Urinary bladder (tissue), 4 donors: Measurements from ENCODE around the gene UBE2E1. TPM values are rescaled to one million over a fixed set of nuclear protein-coding genes. Genes with fewer than 3 reads are reported as not detected.
"Not testable (repeated sequence)": the region's sequence is repeated elsewhere in the genome, so short reads cannot be mapped to it uniquely, and the experiment has no call there.

Experiments used
- DNase-seq: peaks from one replicate; pipeline ENCODE4 v3.0.0-alpha.2; 2015; ENCODE audit errors: extremely low spot score
- H3K27ac ChIP-seq: one replicate; pipeline ENCODE4 v1.5.1; 2013; ENCODE audit warnings: low read depth, mild to moderate bottlenecking, moderate library complexity
- H3K36me3 ChIP-seq: one replicate; pipeline ENCODE4 v1.6.1; 2013; ENCODE audit warnings: mild to moderate bottlenecking, moderate library complexity; ENCODE audit not compliant: insufficient read depth
- H3K4me1 ChIP-seq: one replicate; pipeline ENCODE4 v1.6.1; 2013; ENCODE audit warnings: mild to moderate bottlenecking, moderate library complexity; ENCODE audit not compliant: insufficient read depth
- H3K4me3 ChIP-seq: one replicate; pipeline ENCODE4 v1.5.1; 2013; ENCODE audit warnings: low read depth, low read length
- WGBS: extraction: QIAGEN DNeasy Blood & Tissue Kit; methylation state at CpG from one replicate; pipeline ENCODE4 v1.1.7; 2013; 5-methylcytosine and 5-hydroxymethylcytosine counted together
- polyA plus RNA-seq: library from polyadenylated mRNA; stranded (reverse); fragments of 200-250 nt; gene quantifications from one replicate; pipeline ENCODE4 v1.2.3, GENCODE V29; 2013
- total RNA-seq: library from RNA; depleted of rRNA; stranded (reverse); fragments of >200 nt; gene quantifications from one replicate; pipeline ENCODE4 v1.2.3, GENCODE V29; 2014
- donor health status: healthy with polysubstance abuse.
- donor health status: healthy.

UBE2E1 gene
- total and polyA plus RNA-seq, 2 donors, result 81.8 to 122 TPM

DNA sequence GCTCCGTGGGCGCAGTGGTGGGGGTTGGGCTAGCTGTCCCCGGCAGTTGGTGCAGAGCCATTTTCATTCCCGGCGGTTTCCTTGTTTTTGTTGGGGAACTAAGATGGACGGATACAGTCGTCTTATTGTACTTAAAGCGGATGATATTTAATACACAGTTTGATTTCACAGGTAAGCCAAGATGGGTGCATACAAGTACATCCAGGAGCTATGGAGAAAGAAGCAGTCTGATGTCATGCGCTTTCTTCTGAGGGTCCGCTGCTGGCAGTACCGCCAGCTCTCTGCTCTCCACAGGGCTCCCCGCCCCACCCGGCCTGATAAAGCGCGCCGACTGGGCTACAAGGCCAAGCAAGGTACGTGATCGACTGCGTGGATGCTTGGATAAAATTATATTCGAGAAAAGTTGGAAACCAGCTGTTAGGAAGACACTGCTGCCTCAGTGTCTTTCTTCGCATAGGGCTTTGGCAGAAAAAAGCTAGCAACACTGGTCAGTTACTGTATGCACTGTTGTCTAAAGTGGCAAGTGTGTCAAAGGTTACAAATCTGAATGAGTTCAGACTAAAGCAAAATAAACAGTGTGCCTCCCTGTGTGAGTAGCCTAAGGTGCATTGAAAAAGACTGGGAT is 112.0 kb downstream of the UBE2E1 start:
- WGBS, result 1% methylated on average over 20 of the region's 21 CpGs
- Histone ChIP-seq H3K4me3 (peak overlapping the region; percentile 79), H3K27ac (peak overlapping the region; percentile 88)
- H3K4me1 ChIP-seq, DNase-seq, H3K36me3 ChIP-seq: not testable (repeated sequence)

GRCh38 chr3:23918331-23918730 is 112.6 kb downstream of the UBE2E1 start:
- 32% methylated on average over 12 of the region's 12 CpGs for WGBS
- H3K4me1 ChIP-seq, DNase-seq, H3K36me3 ChIP-seq, H3K27ac ChIP-seq: not testable (repeated sequence)
- peak overlapping the region; percentile 79 for H3K4me3 ChIP-seq

- Histone ChIP-seq H3K4me3 (no peak overlapping the region), H3K36me3 (no peaks in the 10 kb centered on the region), H3K27ac (no peak overlapping the region), H3K4me1 (no peaks in the 10 kb centered on the region)
- WGBS, result 77% methylated on average over 2 of the region's 2 CpGs
- no peak for DNase-seq
Measured at GRCh38 chr3:23919628-23920027, 113.9 kb downstream of the UBE2E1 start.

DNA sequence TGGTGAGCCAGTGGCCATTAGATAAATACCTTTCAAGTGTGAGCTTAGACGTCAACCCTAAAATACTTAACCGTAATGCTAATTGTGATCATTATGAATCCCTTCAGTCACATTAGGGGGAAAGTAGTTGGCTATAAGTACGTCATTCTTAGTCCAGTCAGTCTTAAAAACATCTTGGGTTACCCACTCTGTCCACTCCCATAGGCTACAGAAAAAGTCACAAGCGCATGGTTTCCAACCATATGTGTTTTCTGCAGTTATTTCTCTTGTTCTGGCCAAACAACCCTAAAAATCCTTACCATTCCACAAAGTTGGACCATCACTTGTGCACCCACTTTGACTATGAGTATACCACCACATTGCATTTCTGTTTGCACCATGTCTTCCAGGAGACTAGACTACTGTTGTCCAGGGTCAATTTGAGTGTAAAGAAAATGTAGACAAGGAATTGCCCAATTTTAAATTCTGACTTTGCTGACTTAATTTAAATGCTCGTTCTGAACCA is 114.4 kb downstream of the UBE2E1 start:
- Histone ChIP-seq H3K4me1 (no peaks in the 10 kb centered on the region), H3K27ac (no peak overlapping the region), H3K4me3 (no peak overlapping the region), H3K36me3 (no peaks in the 10 kb centered on the region)
- DNase-seq, result no peak
- 83% methylated on average over 5 of the region's 5 CpGs for WGBS

GRCh38 chr3:23921052-23921511 is 115.3 kb downstream of the UBE2E1 start:
- no peak overlapping the region for H3K27ac ChIP-seq
- H3K4me3 ChIP-seq, result no peak overlapping the region
- H3K4me1 ChIP-seq, result no peaks in the 10 kb centered on the region
- H3K36me3 ChIP-seq, result no peaks in the 10 kb centered on the region
- no peak for DNase-seq
- WGBS, result 87% methylated on average over 3 of the region's 3 CpGs

- no peaks in the 10 kb centered on the region for H3K4me1 ChIP-seq
- 61% methylated on average over 2 of the region's 2 CpGs for WGBS
- no peak for DNase-seq
- H3K27ac ChIP-seq, result no peak overlapping the region
- H3K36me3 ChIP-seq, result no peaks in the 10 kb centered on the region
- no peak overlapping the region for H3K4me3 ChIP-seq
Measured at GRCh38 chr3:23923786-23924185, 118.0 kb downstream of the UBE2E1 start.

DNA sequence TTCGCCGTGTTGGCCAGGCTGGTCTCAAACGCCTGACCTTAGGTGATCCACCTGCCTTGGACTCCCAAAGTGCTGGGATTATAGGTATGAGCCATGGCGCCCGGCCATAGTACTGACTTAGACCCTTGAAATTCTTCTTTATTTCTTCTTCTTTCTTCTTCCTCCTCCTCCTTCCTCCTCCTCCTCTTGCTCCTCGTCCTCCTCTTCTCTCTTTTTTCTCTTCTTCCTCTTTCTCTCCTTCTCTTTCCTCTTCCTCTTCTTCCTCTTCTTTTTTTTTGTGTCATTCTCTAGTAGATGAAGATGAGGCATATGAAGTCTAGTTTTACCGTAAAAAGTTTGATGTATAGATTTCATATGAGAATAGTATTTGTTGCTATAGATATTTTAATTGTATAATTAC is 120.5 kb downstream of the UBE2E1 start:
- Histone ChIP-seq H3K27ac (no peak overlapping the region), H3K36me3 (no peaks in the 10 kb centered on the region), H3K4me3 (no peak overlapping the region), H3K4me1 (no peaks in the 10 kb centered on the region)
- 94% methylated on average over 7 of the region's 7 CpGs for WGBS
- no peak for DNase-seq

GRCh38 chr3:23926736-23927135 is 121.0 kb downstream of the UBE2E1 start:
- whole genome bisulfite sequencing, result 81% methylated on average over 3 of the region's 3 CpGs
- no peak for DNase-seq
- H3K4me3 ChIP-seq, result no peak overlapping the region
- H3K27ac ChIP-seq, result no peak overlapping the region
- no peaks in the 10 kb centered on the region for H3K4me1 ChIP-seq
- no peaks in the 10 kb centered on the region for H3K36me3 ChIP-seq

- Histone ChIP-seq H3K4me3 (no peak overlapping the region), H3K27ac (no peak overlapping the region), H3K4me1 (no peaks in the 10 kb centered on the region), H3K36me3 (no peaks in the 10 kb centered on the region)
- WGBS, result 82% methylated on average over 8 of the region's 8 CpGs
- no peak for DNase-seq
Measured at GRCh38 chr3:23928524-23928923, 122.8 kb downstream of the UBE2E1 start.

DNA sequence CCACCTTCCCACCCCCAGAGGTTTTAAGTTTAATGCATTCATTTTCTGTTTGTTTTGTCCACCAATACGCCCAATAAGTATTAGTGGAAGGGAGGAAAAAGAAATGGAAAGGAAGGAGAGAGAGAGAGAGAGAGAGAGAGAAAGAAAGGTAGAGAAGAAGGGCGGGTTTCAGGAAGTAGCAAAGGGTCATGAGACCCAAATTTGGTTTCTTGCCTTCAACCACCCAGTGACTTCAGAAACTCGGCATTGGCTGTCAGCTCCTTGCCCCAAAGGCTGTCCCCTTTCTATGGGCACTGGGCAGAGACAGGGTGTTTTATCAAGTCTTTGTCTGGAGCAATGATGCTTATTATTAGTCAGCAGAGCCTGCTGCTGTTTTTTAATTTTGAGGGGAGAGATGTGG is 125.8 kb downstream of the UBE2E1 start:
- Histone ChIP-seq H3K27ac (no peak overlapping the region), H3K36me3 (no peaks in the 10 kb centered on the region), H3K4me3 (no peak overlapping the region), H3K4me1 (no peaks in the 10 kb centered on the region)
- DNase-seq, result no peak
- WGBS, result 68% methylated on average over 3 of the region's 3 CpGs

DNA sequence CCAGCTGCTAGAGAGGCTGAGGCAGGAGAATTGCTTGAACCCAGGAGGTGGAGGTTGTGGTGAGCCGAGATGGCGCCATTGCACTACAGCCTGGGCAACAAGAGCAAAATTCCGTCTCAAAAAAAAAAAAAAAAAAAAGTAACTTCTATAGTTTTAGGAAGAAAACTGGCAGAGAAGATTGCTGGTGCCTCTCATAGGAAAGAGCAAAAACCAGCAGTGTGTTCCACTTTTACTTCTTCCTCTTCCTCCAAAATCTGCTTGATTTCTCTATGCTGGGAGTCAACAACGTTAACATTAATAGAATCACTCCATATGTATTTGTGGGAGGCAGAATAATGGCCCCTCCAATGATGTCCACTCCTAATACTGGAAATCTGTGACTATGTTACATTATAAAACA is 126.8 kb downstream of the UBE2E1 start:
- Histone ChIP-seq H3K4me3 (no peak overlapping the region), H3K4me1 (no peaks in the 10 kb centered on the region), H3K36me3 (no peaks in the 10 kb centered on the region), H3K27ac (no peak overlapping the region)
- WGBS, result 79% methylated on average over 4 of the region's 4 CpGs
- no peak for DNase-seq

DNA sequence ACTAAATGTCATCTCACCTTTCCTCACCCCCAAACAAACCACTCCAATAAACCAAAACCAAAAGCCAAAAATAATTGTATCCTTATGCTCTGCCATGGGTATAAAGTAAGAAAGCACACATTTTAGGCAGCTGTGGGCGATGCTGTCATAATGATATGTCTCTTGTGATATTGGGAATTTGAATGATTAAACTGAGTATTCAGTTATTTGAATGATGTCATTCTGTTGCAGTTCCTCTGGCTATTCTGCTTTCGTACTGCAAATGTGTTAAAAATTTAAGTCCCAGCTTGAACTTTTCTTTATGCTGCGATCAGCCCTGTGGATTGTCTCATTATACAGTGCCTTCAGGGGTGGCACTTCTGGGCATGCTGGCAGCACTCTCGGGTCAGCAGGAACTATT is 128.5 kb downstream of the UBE2E1 start:
- WGBS, result 66% methylated on average over 4 of the region's 4 CpGs
- Histone ChIP-seq H3K4me1 (no peaks in the 10 kb centered on the region), H3K4me3 (no peak overlapping the region), H3K27ac (no peak overlapping the region), H3K36me3 (no peaks in the 10 kb centered on the region)
- no peak for DNase-seq

GRCh38 chr3:23937296-23937695 is 131.5 kb downstream of the UBE2E1 start:
- 82% methylated on average over 1 of the region's 1 CpG for WGBS
- DNase-seq, result no peak
- Histone ChIP-seq H3K27ac (no peak overlapping the region), H3K4me1 (no peaks in the 10 kb centered on the region), H3K36me3 (no peaks in the 10 kb centered on the region), H3K4me3 (no peak overlapping the region)

GRCh38 chr3:23938688-23939087 is 132.9 kb downstream of the UBE2E1 start:
- no peaks in the 10 kb centered on the region for H3K36me3 ChIP-seq
- H3K27ac ChIP-seq, result no peak overlapping the region
- DNase-seq, result no peak
- no peak overlapping the region for H3K4me3 ChIP-seq
- H3K4me1 ChIP-seq, result no peaks in the 10 kb centered on the region

GRCh38 chr3:23940775-23941174 is 135.0 kb downstream of the UBE2E1 start:
- 89% methylated on average over 5 of the region's 5 CpGs for WGBS
- Histone ChIP-seq H3K4me3 (no peak overlapping the region), H3K4me1 (no peaks in the 10 kb centered on the region), H3K36me3 (no peaks in the 10 kb centered on the region), H3K27ac (no peak overlapping the region)
- DNase-seq, result no peak
